ENCODE data around the gene ABTB2.

GRCh38 chr11:34324466-34324865, 33.3 kb downstream of the ABTB2 start:
- TF ChIP-seq, protein P1, sequence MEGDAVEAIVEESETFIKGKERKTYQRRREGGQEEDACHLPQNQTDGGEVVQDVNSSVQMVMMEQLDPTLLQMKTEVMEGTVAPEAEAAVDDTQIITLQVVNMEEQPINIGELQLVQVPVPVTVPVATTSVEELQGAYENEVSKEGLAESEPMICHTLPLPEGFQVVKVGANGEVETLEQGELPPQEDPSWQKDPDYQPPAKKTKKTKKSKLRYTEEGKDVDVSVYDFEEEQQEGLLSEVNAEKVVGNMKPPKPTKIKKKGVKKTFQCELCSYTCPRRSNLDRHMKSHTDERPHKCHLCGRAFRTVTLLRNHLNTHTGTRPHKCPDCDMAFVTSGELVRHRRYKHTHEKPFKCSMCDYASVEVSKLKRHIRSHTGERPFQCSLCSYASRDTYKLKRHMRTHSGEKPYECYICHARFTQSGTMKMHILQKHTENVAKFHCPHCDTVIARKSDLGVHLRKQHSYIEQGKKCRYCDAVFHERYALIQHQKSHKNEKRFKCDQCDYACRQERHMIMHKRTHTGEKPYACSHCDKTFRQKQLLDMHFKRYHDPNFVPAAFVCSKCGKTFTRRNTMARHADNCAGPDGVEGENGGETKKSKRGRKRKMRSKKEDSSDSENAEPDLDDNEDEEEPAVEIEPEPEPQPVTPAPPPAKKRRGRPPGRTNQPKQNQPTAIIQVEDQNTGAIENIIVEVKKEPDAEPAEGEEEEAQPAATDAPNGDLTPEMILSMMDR (IDR thresholded peaks at IDR 0.05), result no peak
- TF ChIP-seq POLR2A (IDR thresholded peaks at IDR 0.05), result no peak

Measured in upper lobe of left lung (tissue), 4 donors.